Stimulated activated CD8-positive, alpha-beta memory T cell treated with anti-CD3 and anti-CD28 coated beads, Interleukin-12 subunit alpha, Interleukin-12 subunit beta, amount 100 ng/mL, for 24 hours (primary cell): ENCODE results near the gene MTSS2.
"Not testable (repeated sequence)": the region's sequence is repeated elsewhere in the genome, so short reads cannot be mapped to it uniquely, and the experiment has no call there.

Experiments
- DNase-seq: peaks from one replicate; pipeline ENCODE4 v3.0.0-alpha.2; 2020; ENCODE audit errors: extremely low read depth

The MTSS2 gene

DNA sequence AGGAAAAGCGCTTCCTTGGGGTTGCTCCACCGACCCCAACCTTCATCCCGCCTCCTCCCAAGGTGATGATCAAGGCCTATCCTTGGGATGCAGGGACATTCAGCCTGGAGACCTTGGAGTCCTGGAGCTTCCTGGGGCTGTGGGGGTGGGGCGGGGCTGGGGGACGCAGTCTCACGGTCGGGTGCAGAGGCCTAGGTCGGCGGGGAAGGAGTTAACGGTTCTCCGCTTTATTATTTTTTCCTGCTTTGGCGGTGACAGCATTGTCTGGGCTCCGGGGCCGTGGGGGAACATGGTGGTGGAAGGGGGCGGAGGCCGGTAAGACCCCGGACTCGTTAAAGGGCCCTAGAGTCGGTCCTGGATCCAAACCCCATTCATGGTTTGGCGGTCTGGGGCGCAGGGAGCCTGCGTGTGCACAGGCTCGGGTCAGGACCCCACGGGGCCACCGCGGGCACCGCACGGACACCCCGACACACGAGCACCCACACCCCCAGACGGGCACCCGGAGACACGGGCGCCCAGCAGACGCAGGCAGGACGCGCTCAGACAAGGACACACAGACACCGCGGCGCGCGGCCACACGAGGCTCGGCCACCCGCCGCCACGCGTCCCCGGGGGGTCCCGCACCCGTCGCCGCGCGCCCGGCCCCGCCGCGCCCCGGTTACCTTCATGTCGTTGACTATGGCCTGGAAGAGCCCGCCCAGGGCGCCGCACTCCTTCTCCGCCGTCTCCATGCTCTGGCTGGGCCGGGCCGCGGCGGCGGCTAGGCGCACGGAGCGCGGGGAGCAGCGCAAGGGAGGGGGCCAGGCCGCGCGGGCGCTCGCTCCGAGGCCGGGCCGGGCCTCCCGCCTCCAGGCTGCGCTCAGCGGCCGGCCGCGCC lies 554 bp downstream of the MTSS2 start:
- no peak for DNase-seq

GRCh38 chr16:70684146-70685060 lies 1.4 kb downstream of the MTSS2 start:
- no peak for DNase-seq

GRCh38 chr16:70683146-70683944 lies 2.5 kb downstream of the MTSS2 start:
- DNase-seq: no peak

- no peak for DNase-seq
Measured at GRCh38 chr16:70682239-70683145, 3.4 kb downstream of the MTSS2 start.

GRCh38 chr16:70681382-70682238 lies 4.2 kb downstream of the MTSS2 start:
- DNase-seq: no peak

DNA sequence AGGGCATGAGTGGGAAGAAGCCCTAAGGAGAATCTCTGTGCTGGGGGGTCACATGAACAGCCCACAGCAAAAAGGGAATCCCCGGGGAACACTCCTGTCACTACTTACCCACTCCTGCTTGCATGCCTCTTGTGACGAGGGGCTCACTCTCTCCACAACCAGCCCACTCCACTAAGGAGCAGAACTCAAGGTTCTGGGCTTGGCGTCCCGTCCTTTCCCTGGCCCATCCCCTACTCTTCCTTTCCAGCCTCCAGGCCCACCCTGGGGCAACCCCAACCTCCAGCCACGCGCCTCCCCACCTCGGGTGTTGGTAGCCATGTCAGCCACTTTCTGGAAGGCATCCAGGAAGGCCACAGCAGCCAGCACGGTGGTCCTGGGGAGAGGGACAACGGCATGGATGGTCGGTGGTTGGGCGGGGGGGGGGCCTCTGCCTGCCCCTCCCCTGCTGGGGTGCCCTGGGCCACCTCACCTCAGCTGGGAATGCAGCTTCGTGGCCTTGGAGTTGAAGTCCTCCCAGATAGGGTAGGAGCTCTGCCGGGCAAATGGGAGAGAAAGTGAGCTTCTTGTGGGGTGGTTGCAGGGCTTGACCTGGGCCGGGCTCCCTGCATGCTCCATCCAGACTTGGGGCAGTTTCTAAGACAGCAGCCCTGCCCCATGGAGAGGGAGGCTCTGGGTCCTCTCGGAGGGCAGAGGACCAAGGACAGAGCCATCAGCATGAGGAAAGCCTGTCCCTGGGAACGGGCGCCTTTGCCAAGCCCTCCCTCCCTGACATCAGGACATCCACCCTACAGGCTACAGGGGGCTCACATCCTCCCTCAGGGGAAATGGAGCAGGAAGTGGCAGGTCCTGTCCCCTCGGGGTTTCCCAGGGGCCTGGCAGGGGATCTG lies 5.1 kb downstream of the MTSS2 start:
- DNase-seq: no peak

- no peak for DNase-seq
Measured at GRCh38 chr16:70679671-70680494, 6.0 kb downstream of the MTSS2 start.

- DNase-seq: no peak
Measured at GRCh38 chr16:70678898-70679670, 6.8 kb downstream of the MTSS2 start.

DNA sequence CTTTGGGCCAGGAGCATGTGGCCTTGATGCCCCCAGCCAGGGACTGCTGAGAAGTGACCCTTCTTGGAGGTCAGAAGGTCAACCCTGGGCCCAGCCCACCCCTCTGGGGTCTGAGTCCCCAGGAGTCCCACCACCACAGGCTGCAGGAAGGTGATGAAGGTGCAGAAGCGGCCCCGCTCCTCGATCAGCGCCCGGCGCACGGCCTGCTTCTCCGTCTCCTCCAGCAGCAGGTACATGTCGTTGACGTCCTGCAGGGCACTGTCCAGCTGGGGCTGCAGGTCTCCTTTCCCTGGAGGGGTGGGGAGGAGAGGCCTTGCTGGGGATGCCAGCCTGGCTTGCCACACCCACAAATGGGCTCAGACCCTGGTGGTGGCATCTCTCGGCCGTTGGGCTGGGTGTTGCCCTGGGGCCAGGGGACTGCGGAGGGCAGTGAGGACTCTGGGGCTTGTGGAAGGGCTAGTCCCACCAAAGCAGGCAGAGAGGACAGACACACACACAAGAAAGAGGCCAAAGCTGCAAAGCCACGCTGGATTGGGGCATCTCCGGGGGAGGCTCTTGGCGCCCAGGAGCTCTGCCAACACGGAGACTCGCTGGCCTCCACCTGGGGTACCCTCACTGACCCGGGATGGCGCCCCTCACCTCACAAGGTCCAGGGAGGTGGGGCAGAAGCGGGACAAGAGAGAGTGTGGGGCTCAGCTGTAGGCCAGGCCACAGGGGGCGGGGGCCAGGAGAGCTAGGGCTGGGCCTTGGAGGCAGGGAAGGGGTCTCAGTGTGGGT lies 7.5 kb downstream of the MTSS2 start:
- no peak for DNase-seq

DNA sequence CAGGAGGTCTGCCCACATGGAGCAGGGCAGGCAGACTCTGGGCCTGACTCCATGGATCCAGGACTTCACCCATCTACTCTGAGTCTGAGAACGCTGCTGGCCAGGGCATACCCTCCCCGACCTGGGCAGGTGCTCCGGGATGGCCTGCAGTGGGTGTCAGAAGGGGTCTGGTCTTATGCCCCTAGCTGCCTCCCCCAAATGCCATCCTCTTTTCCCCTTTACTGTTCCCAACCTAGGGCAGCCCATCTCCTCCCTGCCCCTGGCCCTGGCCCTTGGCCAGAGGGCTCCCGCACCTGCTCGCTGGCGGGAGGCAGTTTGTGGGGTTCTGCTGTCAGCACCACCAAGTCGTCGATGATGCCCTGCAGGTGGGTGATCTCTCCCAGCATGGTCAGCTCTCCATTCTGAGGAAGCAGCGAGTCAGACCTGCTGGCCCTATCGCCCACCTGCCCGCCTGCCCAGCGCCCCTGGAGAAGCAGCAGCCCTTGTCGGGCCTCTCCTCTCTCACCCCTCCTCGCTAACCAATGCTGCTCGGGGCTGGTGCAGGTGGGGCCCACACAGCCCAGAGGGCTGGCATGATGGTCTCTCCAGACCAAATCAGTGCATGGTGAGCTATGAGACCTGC lies 8.2 kb downstream of the MTSS2 start:
- DNase-seq: no peak

- DNase-seq: no peak
Measured at GRCh38 chr16:70676675-70677498, 9.0 kb downstream of the MTSS2 start.

DNA sequence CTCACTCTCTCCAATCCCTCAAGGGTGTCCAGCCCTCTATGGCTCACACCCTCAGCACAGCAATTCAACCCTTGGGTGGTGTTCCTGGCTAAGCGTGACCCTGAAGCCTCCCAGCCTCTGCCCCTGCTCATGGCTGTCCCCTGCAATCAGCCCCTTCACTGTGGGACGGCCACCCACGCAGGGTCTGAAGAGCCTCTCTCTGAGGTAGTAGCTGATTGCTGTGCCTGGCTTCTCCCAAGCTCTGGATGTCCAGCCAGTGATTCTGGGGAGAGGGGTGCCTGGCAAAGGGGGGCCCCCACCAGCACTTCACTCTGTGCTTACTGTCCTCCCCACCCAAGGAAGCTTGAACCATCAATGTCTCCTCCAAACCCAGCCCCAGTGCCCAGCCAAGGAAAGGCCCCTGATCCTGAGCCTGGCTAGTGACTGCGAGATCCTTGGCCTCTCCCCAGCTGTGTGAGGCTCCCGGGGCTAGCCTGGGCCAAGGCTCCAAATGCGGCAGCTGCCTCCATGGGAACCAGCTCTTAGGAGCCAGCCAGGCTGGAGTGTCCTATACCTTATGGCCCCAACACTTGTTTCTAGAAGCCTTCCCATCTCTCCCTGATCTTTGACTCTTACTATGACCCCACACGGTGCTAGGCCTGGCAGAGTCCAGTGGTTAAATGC lies 9.9 kb downstream of the MTSS2 start:
- DNase-seq: no peak

DNA sequence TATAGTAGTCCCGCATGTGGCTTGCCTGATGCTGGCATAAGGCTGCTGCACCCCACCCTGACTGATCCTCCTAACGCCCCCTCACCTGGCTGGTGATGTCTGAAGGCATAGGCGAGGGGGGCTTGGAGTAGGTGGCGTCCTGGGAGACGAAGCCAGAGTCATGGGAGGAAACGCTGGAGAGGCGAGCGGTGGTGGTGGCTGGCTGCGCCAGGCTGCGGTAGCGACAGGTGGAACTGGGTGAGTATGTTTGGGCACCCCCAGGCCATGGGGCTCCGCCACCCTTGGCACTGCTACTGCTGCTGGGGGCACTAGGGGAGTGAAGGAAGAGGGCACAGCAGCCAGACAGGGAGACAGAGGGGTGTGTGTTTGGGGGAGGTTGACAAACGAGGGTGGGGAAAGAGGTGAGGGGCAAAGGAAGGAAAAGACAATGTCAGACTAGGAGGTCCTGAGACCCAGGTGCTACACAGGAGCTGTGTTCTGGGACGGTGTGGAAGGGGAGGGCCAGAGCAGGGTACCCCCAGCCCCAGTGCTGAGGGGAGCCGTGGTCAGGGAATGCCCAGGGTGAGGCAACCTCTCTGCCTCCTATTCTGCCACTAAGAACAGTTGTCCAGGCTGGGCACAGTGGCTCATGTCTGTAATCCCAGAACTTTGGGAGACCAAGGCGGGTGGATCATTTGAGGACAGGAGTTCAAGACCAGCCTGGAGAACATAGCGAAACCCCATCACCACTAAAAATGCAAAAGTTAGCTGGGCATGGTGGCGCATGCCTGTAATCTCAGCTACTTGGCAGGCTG lies 11.4 kb downstream of the MTSS2 start:
- no peak for DNase-seq

DNA sequence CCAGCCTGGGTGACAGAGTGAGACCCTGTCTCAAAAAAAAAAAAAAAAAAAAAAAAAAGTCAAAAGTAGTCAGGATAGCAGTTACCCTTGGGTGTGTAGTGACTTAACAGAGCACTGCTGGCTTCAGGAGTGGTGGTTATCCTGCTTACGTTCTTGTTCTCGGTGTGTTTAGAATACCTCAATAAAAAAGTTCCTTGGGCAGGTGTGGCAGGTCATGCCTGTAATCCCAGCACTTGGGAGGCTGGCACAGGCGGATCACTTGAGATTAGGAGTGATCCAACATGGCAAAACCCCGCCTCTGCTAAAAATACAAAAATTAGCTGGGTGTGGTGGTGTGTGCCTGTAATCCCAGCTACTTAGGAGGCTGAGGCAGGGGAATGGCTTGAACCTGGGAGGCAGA lies 14.9 kb downstream of the MTSS2 start:
- not testable (repeated sequence) for DNase-seq
